Activated CD8-positive, alpha-beta memory T cell treated with anti-CD3 and anti-CD28 coated beads, Interleukin-2, amount 50 U/mL, for 48 hours (primary cell): Measurements from ENCODE around the gene PLP1.
"Not testable (repeated sequence)": the region's sequence is repeated elsewhere in the genome, so short reads cannot be mapped to it uniquely, and the experiment has no call there.

Experiments used
- DNase-seq: peaks from one replicate; pipeline ENCODE4 v3.0.0-alpha.2; 2020

Gene PLP1

GRCh38 chrX:103781706-103782105, 5.1 kb downstream of the PLP1 start:
- no peak for DNase-seq

GRCh38 chrX:103782640-103783039, 6.0 kb downstream of the PLP1 start:
- DNase-seq = no peak

DNA sequence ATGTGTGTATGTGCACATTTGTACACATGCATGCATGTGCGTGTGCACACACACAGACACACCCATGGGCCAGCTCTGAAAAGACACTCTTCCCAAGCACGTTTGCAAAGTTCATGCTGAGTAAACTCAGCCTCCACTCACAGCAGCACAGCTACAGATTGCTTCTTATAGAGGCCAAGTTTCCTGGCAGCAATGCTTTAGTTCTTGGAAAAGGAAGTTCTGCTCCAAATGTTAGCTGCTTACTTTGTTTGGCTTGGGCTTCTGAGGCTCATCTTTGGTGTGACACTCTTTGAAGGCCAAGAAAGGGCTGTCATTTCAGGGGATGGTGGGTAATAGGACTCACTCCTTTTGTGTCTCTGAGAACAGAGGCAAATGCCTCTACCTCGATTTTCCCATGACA, 6.6 kb downstream of the PLP1 start:
- DNase-seq = no peak

DNA sequence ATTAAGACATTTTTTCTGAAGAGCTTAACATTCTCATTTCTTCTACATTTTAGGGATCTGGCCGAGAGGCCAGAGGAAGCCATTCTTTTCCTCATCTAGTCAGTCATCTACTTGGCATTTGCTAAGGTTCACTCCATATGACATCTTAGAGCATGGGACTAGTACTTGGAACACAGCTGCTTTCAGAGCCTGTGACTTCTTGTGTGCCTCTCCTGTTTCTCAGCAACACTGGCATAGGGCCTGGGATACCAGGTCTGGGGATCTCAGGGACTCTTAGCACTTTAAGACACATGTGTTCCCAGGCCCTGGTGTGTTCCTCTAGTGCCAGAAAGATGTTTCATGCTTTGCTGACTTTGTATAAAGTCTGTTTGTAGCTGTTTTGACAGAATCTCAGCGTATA, 7.3 kb downstream of the PLP1 start:
- DNase-seq = no peak

GRCh38 chrX:103789004-103789403, 12.4 kb downstream of the PLP1 start:
- no peak for DNase-seq

- DNase-seq = no peak
These were observed 14.6 kb downstream of the PLP1 start for GRCh38 chrX:103791228-103791627.

- DNase-seq = no peak
These were observed 15.3 kb downstream of the PLP1 start for GRCh38 chrX:103791826-103792485.

- no peak for DNase-seq
These were observed 16.4 kb downstream of the PLP1 start for GRCh38 chrX:103792916-103793544.

GRCh38 chrX:103793545-103793940, 16.9 kb downstream of the PLP1 start:
- DNase-seq = no peak

- DNase-seq = no peak
These were observed 17.5 kb downstream of the PLP1 start for GRCh38 chrX:103794119-103794518.

- no peak for DNase-seq
These were observed 21.1 kb downstream of the PLP1 start for GRCh38 chrX:103797691-103798090.

DNA sequence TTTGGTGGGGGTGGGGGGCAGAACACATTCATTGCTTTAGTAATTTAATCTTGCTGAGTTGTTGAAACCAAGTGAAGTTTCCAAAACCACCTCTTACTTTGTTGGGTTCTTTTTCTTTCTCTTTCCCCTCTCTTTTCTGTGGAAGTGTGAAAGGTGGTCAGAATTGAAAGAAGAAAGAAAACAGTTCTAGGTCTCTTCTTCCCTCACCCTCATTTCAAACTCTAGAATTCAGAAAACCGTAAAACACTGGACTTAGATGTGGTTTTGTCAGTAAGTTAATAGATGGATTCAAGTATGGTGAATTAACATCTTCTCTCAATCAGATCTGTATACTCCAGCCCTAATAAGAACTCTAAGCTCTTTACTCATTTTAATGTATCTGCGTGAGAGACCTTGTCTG, 23.7 kb downstream of the PLP1 start:
- no peak for DNase-seq

DNA sequence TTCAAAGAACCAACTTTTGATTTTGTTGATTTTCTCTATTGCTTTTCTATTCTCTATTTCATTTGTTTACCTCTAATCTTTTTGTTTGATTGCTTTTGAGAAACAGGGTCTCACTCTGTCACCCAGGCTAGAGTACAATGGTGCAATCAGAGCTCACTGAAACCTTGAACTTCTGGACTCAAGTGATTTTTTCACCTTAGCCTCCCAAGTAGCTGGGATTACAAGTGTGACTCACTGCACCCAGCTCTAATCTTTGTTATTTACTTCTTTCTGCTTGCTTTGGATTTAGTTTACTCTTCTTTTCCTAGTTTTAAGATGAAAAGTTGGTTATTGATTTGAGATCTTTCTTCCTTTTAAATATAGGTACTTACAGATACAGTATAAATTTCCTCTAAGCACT, 29.2 kb downstream of the PLP1 start:
- no peak for DNase-seq

- no peak for DNase-seq
These were observed 30.3 kb downstream of the PLP1 start for GRCh38 chrX:103806862-103807474.

DNA sequence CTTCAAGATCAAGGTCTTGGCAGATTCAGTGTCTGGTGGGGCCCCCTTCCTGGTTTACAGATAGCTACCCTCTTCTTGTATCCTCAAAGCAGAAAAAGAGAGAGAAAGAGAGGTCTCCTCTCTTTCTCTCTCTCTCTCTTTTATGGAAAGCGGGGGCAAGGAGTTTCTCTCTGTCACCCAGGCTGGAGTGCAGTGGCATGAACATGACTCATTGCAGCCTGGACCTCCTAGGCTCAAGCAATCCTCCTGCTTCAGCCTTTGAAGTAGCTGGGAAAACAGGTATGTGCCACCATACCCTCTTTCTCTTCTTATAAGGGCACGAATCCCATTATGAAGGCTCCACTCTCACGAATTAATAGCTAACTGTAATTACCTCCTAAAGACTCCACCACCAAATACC, 35.2 kb downstream of the PLP1 start:
- DNase-seq = no peak

- not testable (repeated sequence) for DNase-seq
These were observed 40.5 kb downstream of the PLP1 start for GRCh38 chrX:103817101-103817500.

GRCh38 chrX:103817502-103817901, 40.9 kb downstream of the PLP1 start:
- no peak for DNase-seq

DNA sequence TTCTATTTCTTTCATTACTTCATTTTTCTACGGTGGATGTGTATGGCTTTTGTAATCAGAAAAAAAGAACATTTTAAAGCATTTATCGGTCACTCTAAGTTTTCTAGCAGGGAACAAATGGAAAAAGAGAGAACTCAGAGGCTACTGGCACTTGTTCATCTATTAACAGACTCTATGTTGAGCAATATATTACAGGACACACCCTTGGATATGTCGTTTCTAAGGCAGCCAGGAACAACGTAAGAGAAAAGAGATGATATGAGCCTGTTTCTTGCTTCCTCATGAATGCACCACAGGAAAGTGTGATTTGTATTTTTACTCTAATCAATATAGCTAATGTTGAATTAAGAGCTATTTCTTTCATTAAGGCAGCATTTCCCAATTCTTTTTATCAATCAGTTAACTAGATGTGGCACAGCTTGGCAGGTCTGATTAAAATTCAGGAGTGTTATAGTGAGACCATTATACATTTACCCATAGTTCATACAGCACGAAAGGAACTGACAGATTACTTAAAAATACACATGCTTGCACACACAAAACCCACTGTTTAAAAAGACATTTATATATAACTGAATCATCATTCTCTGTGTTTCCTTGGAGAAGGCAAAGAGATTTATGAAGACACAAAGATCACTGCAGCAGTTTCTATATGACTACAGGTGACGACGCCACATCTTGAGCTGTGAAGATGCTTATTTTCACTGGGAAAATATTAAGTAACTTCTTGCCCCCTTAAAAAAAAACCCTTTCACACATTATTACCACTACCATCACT, 42.4 kb downstream of the PLP1 start:
- no peak for DNase-seq

DNA sequence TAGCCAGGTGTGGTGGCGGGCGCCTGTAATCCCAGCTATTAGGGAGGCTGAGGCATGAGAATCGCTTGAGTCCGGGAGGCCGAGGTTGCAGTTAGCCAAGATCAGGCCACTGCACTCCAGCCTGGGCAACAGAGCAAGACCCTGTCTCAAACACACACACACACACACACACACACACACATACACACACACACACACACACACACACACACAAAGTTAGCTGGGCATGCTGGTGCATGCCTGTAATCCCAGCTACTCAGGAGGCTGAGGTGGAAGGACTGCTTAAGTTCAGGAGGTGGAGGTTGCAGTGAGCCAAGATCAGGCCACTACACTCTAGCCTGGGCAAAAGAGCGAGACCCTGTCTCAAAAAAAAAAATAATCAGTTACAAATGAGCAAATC, 44.2 kb downstream of the PLP1 start:
- not testable (repeated sequence) for DNase-seq

DNA sequence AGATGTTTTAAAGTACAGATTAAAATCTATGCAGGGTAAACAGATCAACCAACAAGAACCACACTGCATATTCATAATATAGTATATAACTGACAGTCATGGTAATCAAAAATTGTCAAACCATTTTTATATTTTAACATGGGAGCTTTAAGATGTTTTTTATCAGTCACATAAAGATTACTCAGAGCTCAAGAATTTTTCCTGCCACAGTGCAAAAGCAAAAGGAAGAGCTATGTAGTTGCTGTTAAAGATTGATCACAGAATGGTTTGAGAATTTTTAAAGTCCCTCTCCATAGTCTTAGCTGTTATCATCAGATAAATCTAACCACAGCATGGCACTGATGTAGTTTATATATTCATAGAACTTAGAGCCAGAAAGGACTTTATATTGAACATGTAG, 47.0 kb downstream of the PLP1 start:
- no peak for DNase-seq

DNA sequence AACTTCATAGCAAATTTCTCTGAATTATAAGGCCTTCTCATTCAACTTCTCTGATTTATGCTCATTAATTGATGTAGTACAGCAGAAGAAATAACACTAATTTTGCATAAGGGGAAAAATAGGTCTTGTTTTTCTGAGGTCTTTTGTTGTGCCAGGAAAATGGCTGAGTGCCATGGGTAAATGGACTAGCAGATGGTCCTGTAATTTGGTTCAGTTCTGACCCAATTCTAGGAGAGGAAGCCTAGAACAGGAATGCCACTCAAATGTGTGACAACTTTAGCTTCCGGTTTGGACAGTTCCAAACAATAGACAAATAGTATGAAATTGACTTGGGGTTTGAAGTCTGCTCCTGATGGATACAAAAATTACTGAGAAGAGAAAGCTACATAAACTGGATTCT, 49.2 kb downstream of the PLP1 start:
- no peak for DNase-seq

DNA sequence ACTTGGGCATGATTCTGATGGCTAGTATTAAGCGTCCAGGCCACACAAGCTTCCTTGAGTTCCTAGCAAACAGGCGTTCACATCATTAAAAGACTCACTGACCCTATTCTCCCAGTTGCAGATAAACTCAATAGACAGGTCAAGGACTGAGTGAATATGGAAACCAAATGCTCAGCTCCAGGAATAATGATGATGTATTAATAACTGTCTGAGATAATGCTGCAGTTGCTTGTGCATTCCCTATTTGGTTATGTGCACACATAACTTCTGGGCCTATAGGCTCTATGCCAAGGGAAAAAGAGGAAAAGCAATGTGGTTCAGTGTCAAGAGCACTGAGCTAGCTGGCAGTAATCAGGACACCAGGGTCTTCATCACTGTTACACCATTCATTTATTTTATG, 51.9 kb downstream of the PLP1 start:
- no peak for DNase-seq

DNA sequence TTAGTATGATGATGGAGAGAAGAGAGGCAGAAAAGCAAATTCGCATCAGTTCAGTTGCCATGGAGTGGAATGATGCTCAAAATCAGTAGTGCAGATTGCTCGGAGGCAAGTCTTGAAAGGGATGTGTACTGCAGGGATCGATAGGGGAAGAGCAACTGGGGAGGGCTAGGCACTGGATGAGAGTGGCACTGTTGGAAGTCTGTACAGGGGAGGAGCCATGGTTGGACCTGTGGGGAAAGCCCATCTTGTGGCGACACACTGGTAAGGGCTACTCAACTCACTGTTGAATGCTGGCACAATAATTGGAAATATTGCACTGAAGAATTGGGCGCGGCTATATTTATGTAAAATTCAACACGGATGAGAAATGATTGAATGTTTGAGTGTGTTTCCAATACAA, 54.2 kb downstream of the PLP1 start:
- DNase-seq = no peak

DNA sequence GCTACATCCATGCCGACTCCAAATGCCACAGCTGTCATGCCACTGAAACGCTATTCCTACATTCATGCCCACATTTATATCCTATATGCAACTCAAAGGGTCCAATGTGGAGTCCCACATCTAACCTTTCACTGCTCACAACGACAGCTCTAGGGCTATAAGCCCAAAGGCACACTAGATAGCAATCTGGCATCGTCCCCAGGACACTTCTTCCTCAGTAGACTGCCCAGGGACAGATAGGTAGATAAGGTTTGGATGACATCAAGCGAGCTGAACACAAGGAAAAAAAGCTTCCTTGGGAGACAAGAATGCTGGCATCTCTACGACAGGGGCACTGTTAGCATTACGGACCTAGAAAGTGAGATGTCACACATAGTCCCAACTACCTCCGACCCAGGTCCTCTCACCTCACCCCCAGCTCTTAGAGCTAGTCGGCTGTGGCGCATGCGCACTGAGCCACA, 54.7 kb downstream of the PLP1 start:
- DNase-seq = no peak
